Smooth muscle cell (in vitro differentiated cells): ENCODE results near the gene LEMD3. TPM values are rescaled to one million over a fixed set of nuclear protein-coding genes. Genes with fewer than 3 reads are reported as not detected.

Experiments used
- DNase-seq: peaks from one replicate; lab custom pipeline; 2025; ENCODE audit not compliant: unreplicated experiment; lab: John Stamatoyannopoulos, UW
- H2AFZ ChIP-seq: fragments of 200-600 bp; sonication (generic); 2 replicates; pipeline ENCODE4 v1.6.0; 2016; ENCODE audit warnings: antibody characterized with exemption, low read depth, mild to moderate bottlenecking
- H3F3A ChIP-seq: fragments of 200-600 bp; sonication (generic); 2 replicates; pipeline ENCODE4 v1.6.0; 2017; ENCODE audit warnings: antibody characterized with exemption, low read depth
- H3K27ac ChIP-seq: fragments of 200-600 bp; sonication (generic); 2 replicates; pipeline ENCODE4 v1.5.1; 2016; ENCODE audit warnings: low read depth, mild to moderate bottlenecking
- H3K27me3 ChIP-seq: fragments of 200-600 bp; sonication (generic); 2 replicates; pipeline ENCODE4 v1.6.1; 2016; ENCODE audit warnings: low read depth, mild to moderate bottlenecking
- H3K36me3 ChIP-seq: fragments of 200-600 bp; sonication (generic); 2 replicates; pipeline ENCODE4 v1.5.1; 2016; ENCODE audit warnings: low read depth
- H3K4me1 ChIP-seq: fragments of 200-600 bp; sonication (generic); 2 replicates; pipeline ENCODE4 v1.5.1; 2016; ENCODE audit warnings: low read depth
- H3K4me2 ChIP-seq: fragments of 200-600 bp; sonication (generic); 2 replicates; pipeline ENCODE4 v1.6.0; 2016; ENCODE audit warnings: mild to moderate bottlenecking
- H3K4me3 ChIP-seq: fragments of 200-600 bp; sonication (generic); 2 replicates; pipeline ENCODE4 v1.5.1; 2016; ENCODE audit warnings: mild to moderate bottlenecking
- H3K79me2 ChIP-seq: fragments of 200-600 bp; sonication (generic); 2 replicates; pipeline ENCODE4 v1.6.0; 2016; ENCODE audit warnings: low read depth, mild to moderate bottlenecking
- H3K9ac ChIP-seq: fragments of 200-600 bp; sonication (generic); 2 replicates; pipeline ENCODE4 v1.6.0; 2016; ENCODE audit warnings: low read depth
- H3K9me3 ChIP-seq: fragments of 200-600 bp; sonication (generic); replicated peaks from 2 replicates; pipeline ENCODE4 v1.5.1; 2016; ENCODE audit warnings: low read depth
- H4K20me1 ChIP-seq: fragments of 200-600 bp; sonication (generic); 2 replicates; pipeline ENCODE4 v1.6.0; 2016; ENCODE audit warnings: low read depth
- CTCF ChIP-seq: fragments of 200-600 bp; sonication (generic); IDR thresholded peaks from 2 replicates; pipeline ENCODE4 v1.5.1; 2017; ENCODE audit warnings: borderline replicate concordance, mild to moderate bottlenecking, antibody characterized with exemption; ENCODE audit not compliant: insufficient read depth, poor library complexity, severe bottlenecking
- WGBS: methylation state at CpG from one replicate; pipeline ENCODE4 v1.1.7; 2016; ENCODE audit warnings: low lambda C conversion rate; 5-methylcytosine and 5-hydroxymethylcytosine counted together
- polyA plus RNA-seq: library from polyadenylated mRNA; unstranded; fragments of >200 nt; fragmentation: Nextera tagmentation; extraction: Ambion mirVana; gene quantifications from 2 replicates; pipeline ENCODE4 v1.2.1, GENCODE V29; 2016
- total RNA-seq: library from RNA; depleted of rRNA; stranded (reverse); fragments of >200 nt; gene quantifications from 2 replicates; pipeline ENCODE4 v1.2.3, GENCODE V29; 2014

The LEMD3 gene
- total and polyA plus RNA-seq, 2 experiments from 2014 or later, result 14.8 to 55.1 TPM

- no peaks in the 10 kb centered on the region for H3K27me3 ChIP-seq
- H3K4me3 ChIP-seq, result no peak overlapping the region
- H3K79me2 ChIP-seq, result no peaks in the 10 kb centered on the region
- H2AFZ ChIP-seq, result no peak overlapping the region
- H3K27ac ChIP-seq, result no peak overlapping the region
- H3K9ac ChIP-seq, result no peak overlapping the region
- no peak for DNase-seq
- no peaks in the 10 kb centered on the region for H3K4me1 ChIP-seq
- no peak for TF ChIP-seq CTCF
- H3F3A ChIP-seq, result no peaks in the 10 kb centered on the region
- no peaks in the 10 kb centered on the region for H3K36me3 ChIP-seq
- no peaks in the 10 kb centered on the region for H3K9me3 ChIP-seq
- no peaks in the 10 kb centered on the region for H4K20me1 ChIP-seq
- no peak overlapping the region for H3K4me2 ChIP-seq
Measured at GRCh38 chr12:65257986-65258385, 88.6 kb downstream of the LEMD3 start.

GRCh38 chr12:65259501-65259900, 90.1 kb downstream of the LEMD3 start:
- Histone ChIP-seq H3K79me2 (no peaks in the 10 kb centered on the region), H3K27ac (no peak overlapping the region), H3K9me3 (no peaks in the 10 kb centered on the region), H3K36me3 (no peaks in the 10 kb centered on the region), H3K9ac (no peak overlapping the region), H3F3A (no peaks in the 10 kb centered on the region), H3K4me2 (no peak overlapping the region), H4K20me1 (no peaks in the 10 kb centered on the region), H3K4me3 (no peak overlapping the region), H2AFZ (no peak overlapping the region), H3K4me1 (no peaks in the 10 kb centered on the region), H3K27me3 (no peaks in the 10 kb centered on the region)
- no peak for TF ChIP-seq CTCF
- DNase-seq, result no peak

- H3K36me3 ChIP-seq, result no peaks in the 10 kb centered on the region
- no peak overlapping the region for H3K27ac ChIP-seq
- no peaks in the 10 kb centered on the region for H3K4me1 ChIP-seq
- no peaks in the 10 kb centered on the region for H3K27me3 ChIP-seq
- no peaks in the 10 kb centered on the region for H4K20me1 ChIP-seq
- no peaks in the 10 kb centered on the region for H3K79me2 ChIP-seq
- no peak overlapping the region for H2AFZ ChIP-seq
- H3K9me3 ChIP-seq, result no peaks in the 10 kb centered on the region
- no peak for DNase-seq
- no peaks in the 10 kb centered on the region for H3F3A ChIP-seq
- no peak for TF ChIP-seq CTCF
- H3K9ac ChIP-seq, result no peak overlapping the region
- no peak overlapping the region for H3K4me3 ChIP-seq
- 94% methylated on average over 4 of the region's 4 CpGs for WGBS
- no peak overlapping the region for H3K4me2 ChIP-seq
Measured at GRCh38 chr12:65263777-65264176, 94.4 kb downstream of the LEMD3 start.

- Histone ChIP-seq H3K79me2 (no peaks in the 10 kb centered on the region), H3K4me3 (no peak overlapping the region), H3K9ac (no peak overlapping the region), H3K27ac (no peak overlapping the region), H4K20me1 (no peaks in the 10 kb centered on the region), H3K9me3 (no peaks in the 10 kb centered on the region), H3K4me1 (no peaks in the 10 kb centered on the region), H3K4me2 (no peak overlapping the region), H2AFZ (no peak overlapping the region), H3K36me3 (no peaks in the 10 kb centered on the region), H3K27me3 (no peaks in the 10 kb centered on the region), H3F3A (no peaks in the 10 kb centered on the region)
- no peak for TF ChIP-seq CTCF
- no peak for DNase-seq
- WGBS, result 92% methylated on average over 3 of the region's 3 CpGs
Measured at GRCh38 chr12:65266408-65266807, 97.0 kb downstream of the LEMD3 start.
